ENCODE results near the gene TARDBP.
"Not testable (repeated sequence)": the region's sequence is repeated elsewhere in the genome, so short reads cannot be mapped to it uniquely, and the experiment has no call there.

TARDBP gene

GRCh38 chr1:11012260-11013159 is at the start of gene TARDBP:
TARDBP (plus strand) TSS chr1:11012654; CDS start chr1:11013728, 1,074 bp downstream.
- peak; percentile 86 for DNase-seq (ENCODE audit: low spot score)

DNA sequence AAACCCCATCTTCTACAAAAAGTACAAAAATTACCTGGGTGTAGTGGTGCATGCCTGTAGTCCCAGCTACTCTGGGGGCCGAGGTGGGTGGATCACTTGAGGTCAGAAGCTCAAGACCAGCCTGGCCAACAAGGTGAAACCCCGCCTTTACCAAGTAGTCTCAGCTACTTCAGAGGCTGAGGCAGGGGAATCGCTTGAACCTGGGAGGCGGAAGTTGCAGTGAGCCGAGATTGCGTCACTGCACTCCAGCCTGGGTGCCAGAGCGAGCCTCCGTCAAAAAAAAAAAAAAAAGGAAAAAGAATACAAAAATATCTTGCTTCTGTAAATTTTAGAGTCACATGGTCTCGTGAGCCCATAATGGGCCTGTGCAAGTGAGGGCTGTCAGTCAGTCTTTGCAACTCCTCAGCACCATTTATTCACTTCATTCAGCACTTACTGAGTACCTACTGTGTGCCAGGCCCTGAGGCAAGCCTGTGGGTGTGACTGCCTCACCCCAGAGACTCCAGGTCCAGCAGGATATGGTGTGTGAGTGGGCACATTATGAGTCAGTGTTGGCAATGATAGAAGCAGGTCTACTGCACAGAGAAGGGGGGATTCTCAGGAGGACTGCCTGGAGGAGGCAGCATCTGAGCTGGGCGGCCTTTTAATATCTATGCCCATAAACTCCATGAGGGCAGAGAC is 46.8 kb upstream of the TARDBP start:
- no peak for DNase-seq (ENCODE audit: low spot score)

DNA sequence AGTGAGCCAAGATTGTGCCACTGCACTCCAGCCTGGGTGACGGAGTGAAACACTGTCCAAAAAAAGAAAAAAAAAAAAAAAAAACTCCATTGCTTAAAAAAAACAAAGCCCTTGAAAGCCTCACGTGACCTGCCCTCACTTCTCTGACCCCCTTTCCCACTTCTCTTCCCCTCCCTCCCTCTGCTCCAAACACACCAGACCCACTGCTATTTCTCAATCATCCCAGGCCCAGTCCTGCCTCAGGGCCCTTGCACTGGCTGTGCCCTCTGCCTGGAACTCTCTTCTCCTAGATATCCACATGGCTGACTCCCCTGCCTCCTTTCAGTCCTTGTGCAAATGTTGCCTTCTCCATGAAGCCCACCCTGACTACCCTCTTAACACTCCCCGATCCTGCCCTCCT is 45.4 kb upstream of the TARDBP start:
- DNase-seq (ENCODE audit: low spot score) = no peak

DNA sequence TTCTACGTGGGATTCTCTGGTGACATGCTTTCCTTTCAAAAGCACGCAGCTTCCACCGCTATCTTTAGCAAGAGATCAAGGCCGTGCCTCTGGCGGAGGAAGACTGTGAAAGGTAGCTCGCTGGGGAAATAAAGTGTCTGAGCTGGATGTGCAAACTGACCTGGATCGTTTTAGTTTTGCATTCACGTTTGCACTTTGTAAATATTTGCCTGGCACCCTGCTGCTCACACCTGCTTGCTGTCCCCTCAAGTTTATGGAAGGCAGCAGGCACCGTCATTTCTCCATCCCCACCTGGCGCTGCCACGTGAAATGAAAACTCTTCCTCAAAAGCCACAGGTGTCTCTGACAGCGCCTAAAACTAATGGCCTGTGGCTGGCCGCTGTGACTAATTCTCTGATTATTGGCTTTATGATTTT is 44.0 kb upstream of the TARDBP start:
- DNase-seq (ENCODE audit: low spot score) = no peak

- no peak for DNase-seq (ENCODE audit: low spot score)
Observed at GRCh38 chr1:10969267-10969970, 43.0 kb upstream of the TARDBP start.

- DNase-seq (ENCODE audit: low spot score) = no peak
Observed at GRCh38 chr1:10969971-10970332, 42.5 kb upstream of the TARDBP start.

DNA sequence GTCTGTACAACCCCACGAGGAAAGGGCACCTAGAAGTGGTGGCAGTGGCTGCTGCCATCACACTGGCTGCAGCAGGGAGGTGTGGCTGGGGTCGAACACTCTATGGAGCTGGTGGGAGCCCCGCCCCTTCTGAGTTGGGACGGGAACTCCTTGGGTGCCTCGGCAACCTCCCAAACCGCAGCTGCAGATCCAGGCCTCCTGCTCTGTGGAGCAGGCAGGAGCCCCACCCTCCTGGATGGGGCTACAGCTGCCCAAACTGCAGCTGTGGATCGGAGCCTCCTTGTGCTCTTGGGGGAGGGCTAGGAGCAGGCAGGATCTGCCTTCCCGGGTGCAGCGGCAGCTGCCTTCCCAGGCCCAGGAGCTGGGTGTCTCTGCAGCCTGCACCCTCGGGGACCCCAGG is 38.9 kb upstream of the TARDBP start:
- DNase-seq (ENCODE audit: low spot score) = no peak

DNA sequence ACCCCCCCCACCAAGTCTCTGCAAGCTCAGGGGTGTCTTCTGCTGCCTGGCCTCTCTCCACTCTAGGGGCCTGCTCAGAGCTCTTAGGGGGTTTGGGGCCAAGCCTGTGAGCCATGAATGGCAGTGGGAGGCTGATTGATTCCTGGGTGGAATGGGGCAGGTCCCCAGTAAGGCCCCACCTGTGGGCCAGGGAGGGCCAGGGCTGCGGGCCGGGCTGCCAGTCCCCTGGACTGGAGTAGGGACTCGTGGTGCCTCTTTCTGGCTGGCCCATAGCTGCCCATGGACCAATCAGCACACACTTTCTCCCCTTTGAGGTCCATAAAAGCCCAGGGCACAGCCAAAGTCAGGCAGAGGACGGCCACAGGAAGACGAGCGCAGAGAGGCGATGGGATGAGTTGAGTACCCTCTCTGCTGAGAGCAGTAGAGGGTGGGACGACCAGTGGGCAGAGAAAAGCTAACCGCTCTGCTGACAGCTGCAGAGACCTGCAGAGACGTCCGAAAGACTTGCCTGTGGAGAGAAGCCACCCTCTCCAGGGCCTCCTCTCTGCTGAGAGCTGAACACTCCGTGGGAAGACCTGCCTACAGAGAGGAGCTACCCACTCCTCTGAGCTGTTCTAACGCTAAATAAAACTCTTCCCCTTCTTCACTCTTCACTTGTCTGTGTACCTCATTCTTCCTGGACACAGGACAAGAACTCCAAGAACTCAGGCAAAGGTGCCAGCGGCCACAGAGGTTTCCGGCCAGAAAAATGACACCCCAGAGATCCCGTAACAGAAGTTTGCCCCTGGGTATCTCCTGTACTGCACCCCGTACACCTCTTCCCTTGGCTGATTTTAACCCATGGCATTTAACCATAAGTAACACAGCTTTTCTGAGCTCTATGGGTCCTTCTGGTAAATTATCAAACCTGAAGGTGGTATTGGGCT is 38.2 kb upstream of the TARDBP start:
- DNase-seq (ENCODE audit: low spot score) = no peak

- DNase-seq (ENCODE audit: low spot score) = no peak
Observed at GRCh38 chr1:10975567-10976326, 36.7 kb upstream of the TARDBP start.

- no peak for DNase-seq (ENCODE audit: low spot score)
Observed at GRCh38 chr1:10978719-10979118, 33.7 kb upstream of the TARDBP start.

- DNase-seq (ENCODE audit: low spot score) = no peak
Observed at GRCh38 chr1:10979483-10979920, 33.0 kb upstream of the TARDBP start.

DNA sequence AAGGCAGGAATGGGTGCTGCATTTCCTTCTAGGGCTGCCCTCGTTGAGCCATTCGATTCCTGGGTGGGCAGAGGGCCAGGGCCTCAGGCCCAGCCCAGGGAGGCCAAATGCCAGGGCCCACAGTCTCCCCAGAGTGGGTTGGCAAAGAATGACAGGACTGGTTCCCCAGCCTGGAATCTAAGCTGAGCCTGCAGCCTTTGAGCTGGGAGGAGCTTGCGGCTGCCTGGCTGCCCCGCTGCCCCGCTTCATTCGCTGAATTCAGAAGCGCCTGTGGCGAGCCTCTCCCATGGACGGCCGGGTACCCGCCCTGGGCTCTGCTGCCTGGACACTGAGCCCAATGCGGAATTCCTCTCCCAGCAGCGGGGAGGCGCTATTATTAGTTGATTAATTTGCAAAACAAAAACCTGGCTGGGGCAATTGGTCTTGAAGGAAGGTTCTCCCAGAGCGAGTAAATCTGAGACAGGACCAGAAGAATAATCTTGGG is 32.3 kb upstream of the TARDBP start:
- no peak for DNase-seq (ENCODE audit: low spot score)

- no peak for DNase-seq (ENCODE audit: low spot score)
Observed at GRCh38 chr1:10980841-10981727, 31.4 kb upstream of the TARDBP start.

DNA sequence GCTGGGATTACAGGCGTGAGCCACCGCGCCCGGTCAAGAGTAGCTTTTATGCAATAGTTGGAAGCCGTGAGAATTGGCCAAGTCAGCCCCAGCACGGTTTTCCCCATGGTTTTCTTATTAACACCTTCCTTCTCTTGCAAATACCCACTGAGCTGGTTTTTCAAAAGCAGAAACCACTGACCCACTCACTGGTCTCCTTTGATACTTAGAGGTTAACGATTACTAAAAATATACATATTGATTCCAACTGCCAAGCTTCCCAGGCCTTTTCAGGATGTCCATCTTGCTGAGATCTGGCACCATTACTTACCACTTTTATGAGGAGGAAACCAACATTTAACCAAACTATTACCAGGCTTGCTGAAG is 25.9 kb upstream of the TARDBP start:
- DNase-seq (ENCODE audit: low spot score) = no peak

- DNase-seq (ENCODE audit: low spot score) = no peak
Observed at GRCh38 chr1:10987840-10988417, 24.5 kb upstream of the TARDBP start.

DNA sequence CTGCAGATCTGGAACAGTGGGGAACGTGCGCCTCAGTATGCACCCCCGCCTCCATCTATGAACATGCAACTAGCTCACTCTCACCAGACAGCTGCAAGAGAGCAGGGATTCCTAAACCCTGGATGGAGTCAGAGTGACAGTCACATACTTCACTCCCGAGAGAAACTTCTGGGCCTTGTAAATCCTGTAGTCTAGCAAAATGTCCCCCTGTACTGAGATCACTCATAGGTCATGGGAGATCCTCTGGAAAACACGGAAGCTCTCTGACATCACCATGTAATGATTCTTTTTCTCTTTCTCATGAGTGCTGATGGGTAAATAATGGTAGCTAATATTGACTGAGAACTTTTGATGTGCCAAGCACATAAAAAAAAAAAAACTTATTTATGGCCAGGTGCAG is 23.4 kb upstream of the TARDBP start:
- no peak for DNase-seq (ENCODE audit: low spot score)

DNA sequence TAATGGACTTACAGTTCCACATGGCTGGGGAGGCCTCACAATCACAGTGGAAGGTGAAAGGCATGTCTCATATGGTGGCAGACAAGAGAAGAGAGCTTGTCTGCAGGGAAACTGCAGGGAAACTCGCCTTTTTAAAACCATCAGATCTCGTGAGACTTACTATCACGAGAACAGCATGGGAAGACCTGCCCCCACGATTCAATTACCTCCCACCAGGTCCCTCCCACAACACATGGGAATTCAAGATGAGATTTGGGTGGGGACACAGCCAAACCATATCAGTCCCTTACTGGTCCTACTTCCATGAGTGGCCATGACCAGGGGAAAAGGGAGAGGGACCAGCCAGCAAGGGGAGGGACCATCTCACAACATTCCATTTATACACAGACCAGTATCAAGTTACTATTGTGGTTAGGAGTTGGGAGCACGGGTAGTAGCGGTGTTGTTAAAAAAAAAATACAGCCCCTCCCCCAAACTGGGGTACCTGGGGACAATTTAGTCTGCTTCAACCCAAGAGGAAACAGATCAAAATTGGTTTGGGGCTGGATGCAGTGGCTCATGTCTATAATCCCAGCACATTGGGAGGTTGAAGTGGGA is 22.4 kb upstream of the TARDBP start:
- DNase-seq (ENCODE audit: low spot score) = not testable (repeated sequence)

DNA sequence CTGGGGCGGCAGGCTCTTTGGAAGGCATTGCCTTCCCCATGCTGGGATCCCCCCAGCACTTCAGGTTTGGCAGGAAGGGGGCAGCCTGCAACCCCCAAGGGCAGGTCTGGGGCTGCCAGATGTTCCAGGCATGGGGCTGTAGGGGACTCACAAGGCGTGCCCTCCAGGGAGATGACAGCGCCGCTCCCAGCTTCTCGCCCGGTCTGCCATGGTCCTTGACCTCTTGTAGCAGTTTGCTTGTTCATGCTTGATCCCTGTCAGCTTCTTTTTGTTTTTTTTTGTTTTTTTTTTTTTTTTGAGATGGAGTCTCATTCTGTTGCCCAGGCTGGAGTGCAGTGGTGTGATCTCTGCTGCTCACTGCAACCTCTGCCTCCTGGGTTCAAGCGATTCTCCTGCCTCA is 21.6 kb upstream of the TARDBP start:
- DNase-seq (ENCODE audit: low spot score) = no peak

GRCh38 chr1:10992004-10992403 is 20.4 kb upstream of the TARDBP start:
- DNase-seq (ENCODE audit: low spot score) = not testable (repeated sequence)
